ENCODE results near the gene SPTB.

The SPTB gene

DNA sequence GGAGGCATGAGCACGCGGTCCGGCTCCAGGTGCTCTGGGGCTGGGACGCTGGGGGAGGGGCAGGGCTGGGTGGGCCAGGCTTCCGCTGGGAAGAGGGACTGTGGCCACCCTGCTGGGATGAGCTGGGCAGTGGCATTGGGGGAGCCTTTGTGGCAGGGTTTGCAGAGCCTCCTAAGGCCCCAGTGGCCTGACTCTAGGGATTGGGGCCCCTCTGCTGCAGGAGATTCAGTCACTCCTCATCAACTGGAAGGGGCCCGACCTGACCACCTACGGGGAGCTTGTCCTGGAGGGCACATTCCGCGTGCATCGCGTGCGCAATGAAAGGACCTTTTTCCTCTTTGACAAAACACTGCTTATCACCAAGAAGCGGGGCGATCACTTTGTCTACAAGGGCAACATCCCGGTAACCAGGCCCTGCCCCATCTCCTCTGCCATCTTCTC is 148.5 kb downstream of the SPTB start:
- Histone ChIP-seq H3K4me1 (ENCODE audit: control insufficient read depth, insufficient read depth, low read length) (peaks cover 5% of the 10 kb centered on the region; the same call in 1 of the 2 replicates), H3K27ac (ENCODE audit: extremely low read depth, low read depth, low read length) (no peak overlapping the region), H3K4me3 (ENCODE audit: low read depth, low read length) (no peak overlapping the region), H3K9me3 (ENCODE audit: control insufficient read depth, insufficient read depth, low read depth, low read length) (no peaks in the 10 kb centered on the region), H3K36me3 (ENCODE audit: control insufficient read depth in 2 of 2, insufficient read depth in 1 of 2, low read length in 2 of 2) (peaks cover 11 to 72% of the 10 kb centered on the region in 2 experiments)
- ChIA-PET CTCF (no interaction called here), POLR2A (no interaction called here)
- TF ChIP-seq, protein P1, sequence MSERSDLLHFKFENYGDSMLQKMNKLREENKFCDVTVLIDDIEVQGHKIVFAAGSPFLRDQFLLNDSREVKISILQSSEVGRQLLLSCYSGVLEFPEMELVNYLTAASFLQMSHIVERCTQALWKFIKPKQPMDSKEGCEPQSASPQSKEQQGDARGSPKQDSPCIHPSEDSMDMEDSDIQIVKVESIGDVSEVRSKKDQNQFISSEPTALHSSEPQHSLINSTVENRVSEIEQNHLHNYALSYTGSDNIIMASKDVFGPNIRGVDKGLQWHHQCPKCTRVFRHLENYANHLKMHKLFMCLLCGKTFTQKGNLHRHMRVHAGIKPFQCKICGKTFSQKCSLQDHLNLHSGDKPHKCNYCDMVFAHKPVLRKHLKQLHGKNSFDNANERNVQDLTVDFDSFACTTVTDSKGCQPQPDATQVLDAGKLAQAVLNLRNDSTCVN (tag by site-specific recombination; optimal IDR thresholded peaks at IDR 0.05) = no peak
- TF ChIP-seq KLF8 (tag by site-specific recombination; IDR thresholded peaks at IDR 0.05) = no peak
- no peak for TF ChIP-seq ZNF707 (tag by site-specific recombination; IDR thresholded peaks at IDR 0.05)
- no peak for TF ChIP-seq ZNF112 (tag by site-specific recombination; IDR thresholded peaks at IDR 0.05)
- TF ChIP-seq, protein P2, sequence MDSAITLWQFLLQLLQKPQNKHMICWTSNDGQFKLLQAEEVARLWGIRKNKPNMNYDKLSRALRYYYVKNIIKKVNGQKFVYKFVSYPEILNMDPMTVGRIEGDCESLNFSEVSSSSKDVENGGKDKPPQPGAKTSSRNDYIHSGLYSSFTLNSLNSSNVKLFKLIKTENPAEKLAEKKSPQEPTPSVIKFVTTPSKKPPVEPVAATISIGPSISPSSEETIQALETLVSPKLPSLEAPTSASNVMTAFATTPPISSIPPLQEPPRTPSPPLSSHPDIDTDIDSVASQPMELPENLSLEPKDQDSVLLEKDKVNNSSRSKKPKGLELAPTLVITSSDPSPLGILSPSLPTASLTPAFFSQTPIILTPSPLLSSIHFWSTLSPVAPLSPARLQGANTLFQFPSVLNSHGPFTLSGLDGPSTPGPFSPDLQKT (IDR thresholded peaks at IDR 0.05; ENCODE audit: borderline replicate concordance, low read depth, low read length) = no peak
- TF ChIP-seq ZNF2 (tag by site-specific recombination; IDR thresholded peaks at IDR 0.05) = no peak
- TF ChIP-seq ZNF138 (tag by site-specific recombination; IDR thresholded peaks at IDR 0.05; ENCODE audit: borderline replicate concordance) = no peak
- no peak for TF ChIP-seq RBAK (tag by site-specific recombination; IDR thresholded peaks at IDR 0.05)
- TF ChIP-seq, protein P3, sequence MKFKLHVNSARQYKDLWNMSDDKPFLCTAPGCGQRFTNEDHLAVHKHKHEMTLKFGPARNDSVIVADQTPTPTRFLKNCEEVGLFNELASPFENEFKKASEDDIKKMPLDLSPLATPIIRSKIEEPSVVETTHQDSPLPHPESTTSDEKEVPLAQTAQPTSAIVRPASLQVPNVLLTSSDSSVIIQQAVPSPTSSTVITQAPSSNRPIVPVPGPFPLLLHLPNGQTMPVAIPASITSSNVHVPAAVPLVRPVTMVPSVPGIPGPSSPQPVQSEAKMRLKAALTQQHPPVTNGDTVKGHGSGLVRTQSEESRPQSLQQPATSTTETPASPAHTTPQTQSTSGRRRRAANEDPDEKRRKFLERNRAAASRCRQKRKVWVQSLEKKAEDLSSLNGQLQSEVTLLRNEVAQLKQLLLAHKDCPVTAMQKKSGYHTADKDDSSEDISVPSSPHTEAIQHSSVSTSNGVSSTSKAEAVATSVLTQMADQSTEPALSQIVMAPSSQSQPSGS (tag by site-specific recombination; IDR thresholded peaks at IDR 0.05; ENCODE audit: low read depth) = no peak
- TF ChIP-seq ZNF10 (tag by site-specific recombination; IDR thresholded peaks at IDR 0.05) = no peak
- TF ChIP-seq PRDM1 (tag by site-specific recombination; IDR thresholded peaks at IDR 0.05) = no peak
- no peak for TF ChIP-seq ZNF211 (tag by site-specific recombination; IDR thresholded peaks at IDR 0.05; ENCODE audit: low read depth)
- TF ChIP-seq ZNF76 (tag by site-specific recombination; IDR thresholded peaks at IDR 0.05; ENCODE audit: borderline replicate concordance, low read depth) = no peak
- no peak for TF ChIP-seq ZIC2 (tag by site-specific recombination; IDR thresholded peaks at IDR 0.05)
- no peak for TF ChIP-seq KLF16 (tag by site-specific recombination; IDR thresholded peaks at IDR 0.05)

DNA sequence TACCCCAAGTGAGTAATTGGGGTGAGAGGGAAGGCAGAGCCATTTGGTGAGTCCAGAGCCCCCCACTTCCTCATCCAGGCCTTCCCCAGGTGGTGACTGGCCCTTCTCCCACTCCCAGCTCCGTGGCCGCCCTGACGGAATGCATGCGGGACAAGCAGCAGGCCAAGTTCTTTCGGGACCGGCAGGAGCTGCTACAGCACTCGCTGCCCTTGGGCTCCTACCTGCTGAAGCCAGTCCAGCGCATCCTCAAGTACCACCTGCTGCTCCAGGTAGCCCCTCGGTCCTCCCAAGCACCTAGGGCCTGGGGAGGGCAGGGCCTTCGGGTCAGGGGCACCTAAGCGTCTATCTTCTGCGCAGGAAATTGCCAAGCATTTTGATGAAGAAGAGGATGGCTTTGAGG is 149.0 kb downstream of the SPTB start:
- Histone ChIP-seq H3K9me3 (ENCODE audit: control insufficient read depth, insufficient read depth, low read depth, low read length) (no peaks in the 10 kb centered on the region), H3K4me1 (ENCODE audit: control insufficient read depth, insufficient read depth, low read length) (peaks cover 9% of the 10 kb centered on the region), H3K36me3 (ENCODE audit: control insufficient read depth in 2 of 2, insufficient read depth in 1 of 2, low read length in 2 of 2) (peaks cover 11 to 68% of the 10 kb centered on the region in 2 experiments), H3K4me3 (ENCODE audit: low read depth, low read length) (no peak overlapping the region), H3K27ac (ENCODE audit: extremely low read depth, low read depth, low read length) (no peak overlapping the region)
- no peak for TF ChIP-seq ZNF214 (tag by site-specific recombination; IDR thresholded peaks at IDR 0.05; ENCODE audit: borderline replicate concordance)
- TF ChIP-seq ZFHX2 (tag by site-specific recombination; conservative IDR thresholded peaks at IDR 0.05) = no peak
- no peak for TF ChIP-seq REPIN1 (tag by site-specific recombination; IDR thresholded peaks at IDR 0.05; ENCODE audit: low read depth)
- no peak for TF ChIP-seq ZNF596 (tag by site-specific recombination; IDR thresholded peaks at IDR 0.05)
- TF ChIP-seq ZNF335 (tag by site-specific recombination; conservative IDR thresholded peaks at IDR 0.05) = no peak
- TF ChIP-seq, protein P4, sequence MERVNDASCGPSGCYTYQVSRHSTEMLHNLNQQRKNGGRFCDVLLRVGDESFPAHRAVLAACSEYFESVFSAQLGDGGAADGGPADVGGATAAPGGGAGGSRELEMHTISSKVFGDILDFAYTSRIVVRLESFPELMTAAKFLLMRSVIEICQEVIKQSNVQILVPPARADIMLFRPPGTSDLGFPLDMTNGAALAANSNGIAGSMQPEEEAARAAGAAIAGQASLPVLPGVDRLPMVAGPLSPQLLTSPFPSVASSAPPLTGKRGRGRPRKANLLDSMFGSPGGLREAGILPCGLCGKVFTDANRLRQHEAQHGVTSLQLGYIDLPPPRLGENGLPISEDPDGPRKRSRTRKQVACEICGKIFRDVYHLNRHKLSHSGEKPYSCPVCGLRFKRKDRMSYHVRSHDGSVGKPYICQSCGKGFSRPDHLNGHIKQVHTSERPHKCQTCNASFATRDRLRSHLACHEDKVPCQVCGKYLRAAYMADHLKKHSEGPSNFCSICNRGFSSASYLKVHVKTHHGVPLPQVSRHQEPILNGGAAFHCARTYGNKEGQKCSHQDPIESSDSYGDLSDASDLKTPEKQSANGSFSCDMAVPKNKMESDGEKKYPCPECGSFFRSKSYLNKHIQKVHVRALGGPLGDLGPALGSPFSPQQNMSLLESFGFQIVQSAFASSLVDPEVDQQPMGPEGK (tag by site-specific recombination; IDR thresholded peaks at IDR 0.05) = no peak
- TF ChIP-seq ZFP37 (tag by site-specific recombination; IDR thresholded peaks at IDR 0.05) = no peak
- no peak for TF ChIP-seq ZNF658 (tag by site-specific recombination; IDR thresholded peaks at IDR 0.05)
- TF ChIP-seq, protein P5, sequence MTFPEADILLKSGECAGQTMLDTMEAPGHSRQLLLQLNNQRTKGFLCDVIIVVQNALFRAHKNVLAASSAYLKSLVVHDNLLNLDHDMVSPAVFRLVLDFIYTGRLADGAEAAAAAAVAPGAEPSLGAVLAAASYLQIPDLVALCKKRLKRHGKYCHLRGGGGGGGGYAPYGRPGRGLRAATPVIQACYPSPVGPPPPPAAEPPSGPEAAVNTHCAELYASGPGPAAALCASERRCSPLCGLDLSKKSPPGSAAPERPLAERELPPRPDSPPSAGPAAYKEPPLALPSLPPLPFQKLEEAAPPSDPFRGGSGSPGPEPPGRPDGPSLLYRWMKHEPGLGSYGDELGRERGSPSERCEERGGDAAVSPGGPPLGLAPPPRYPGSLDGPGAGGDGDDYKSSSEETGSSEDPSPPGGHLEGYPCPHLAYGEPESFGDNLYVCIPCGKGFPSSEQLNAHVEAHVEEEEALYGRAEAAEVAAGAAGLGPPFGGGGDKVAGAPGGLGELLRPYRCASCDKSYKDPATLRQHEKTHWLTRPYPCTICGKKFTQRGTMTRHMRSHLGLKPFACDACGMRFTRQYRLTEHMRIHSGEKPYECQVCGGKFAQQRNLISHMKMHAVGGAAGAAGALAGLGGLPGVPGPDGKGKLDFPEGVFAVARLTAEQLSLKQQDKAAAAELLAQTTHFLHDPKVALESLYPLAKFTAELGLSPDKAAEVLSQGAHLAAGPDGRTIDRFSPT (tag by site-specific recombination; IDR thresholded peaks at IDR 0.05) = no peak
- TF ChIP-seq KLF7 (tag by site-specific recombination; IDR thresholded peaks at IDR 0.05; ENCODE audit: borderline replicate concordance) = no peak
- no peak for TF ChIP-seq GLIS1 (tag by site-specific recombination; IDR thresholded peaks at IDR 0.05)
- no peak for TF ChIP-seq HOXC10 (CRISPR knock-in tag; IDR thresholded peaks at IDR 0.05)
- ChIA-PET POLR2A (no interaction called here), CTCF (no interaction called here)

All from HEK293 (cell line).